Melanocyte of skin (primary cell): ENCODE results near the gene CDH20. TPM values are rescaled to one million over a fixed set of nuclear protein-coding genes. Genes with fewer than 3 reads are reported as not detected.

Source experiments
- small RNA-seq, 2 donors: library from RNA; depleted of rRNA; stranded (forward); fragments of <200 nt; gene quantifications; one replicate each; pipeline ENCODE3, GENCODE V24; 2012
- total RNA-seq, 2 donors: library from RNA; depleted of rRNA; stranded (reverse); fragments of >200 nt; gene quantifications; 2 replicates each; pipeline ENCODE4 v1.2.3, GENCODE V29; 2012

Gene CDH20
- total RNA-seq, result 1 to 10 TPM in 1 of 2 donors, not detected in 1; 8.6 TPM

DNA sequence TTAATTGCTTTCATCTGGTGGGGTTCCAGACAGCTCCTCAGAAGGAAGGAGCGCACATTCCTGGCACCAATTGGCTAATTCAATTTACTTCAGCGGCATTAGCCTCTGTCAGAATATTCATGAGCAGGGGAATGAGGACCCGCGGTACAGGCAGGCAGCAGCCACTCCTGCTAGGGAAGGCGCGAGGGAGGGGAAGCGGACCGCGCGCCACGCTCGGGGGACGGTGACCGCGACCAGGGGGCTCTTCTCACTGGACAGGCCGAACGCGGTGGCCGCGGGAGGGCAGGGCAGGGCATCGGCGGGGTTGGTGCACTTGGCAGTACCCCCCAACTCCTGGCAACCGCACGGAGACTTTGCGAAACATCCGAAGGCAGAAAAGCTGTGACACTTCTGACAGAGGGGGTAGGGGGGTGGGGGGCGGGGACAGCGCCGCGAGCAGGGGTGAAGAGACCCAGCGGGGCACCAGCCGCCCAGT lies at the start of gene CDH20:
TSS of gene CDH20 (plus strand) at position 160 of the 475 bp plus-strand sequence.

Small RNAs within 50 kb of the gene (small RNA-seq; reads per million reads assigned to genes)
- gene RNU6-116P, result 0.23 to 0.99 reads per million in 2 donors
